ENCODE measurements around the gene ANO1. TPM values are rescaled to one million over a fixed set of nuclear protein-coding genes. Genes with fewer than 3 reads are reported as not detected.

ANO1 gene
- total RNA-seq, 1 donor from 2014 or later: 0.14 TPM

DNA sequence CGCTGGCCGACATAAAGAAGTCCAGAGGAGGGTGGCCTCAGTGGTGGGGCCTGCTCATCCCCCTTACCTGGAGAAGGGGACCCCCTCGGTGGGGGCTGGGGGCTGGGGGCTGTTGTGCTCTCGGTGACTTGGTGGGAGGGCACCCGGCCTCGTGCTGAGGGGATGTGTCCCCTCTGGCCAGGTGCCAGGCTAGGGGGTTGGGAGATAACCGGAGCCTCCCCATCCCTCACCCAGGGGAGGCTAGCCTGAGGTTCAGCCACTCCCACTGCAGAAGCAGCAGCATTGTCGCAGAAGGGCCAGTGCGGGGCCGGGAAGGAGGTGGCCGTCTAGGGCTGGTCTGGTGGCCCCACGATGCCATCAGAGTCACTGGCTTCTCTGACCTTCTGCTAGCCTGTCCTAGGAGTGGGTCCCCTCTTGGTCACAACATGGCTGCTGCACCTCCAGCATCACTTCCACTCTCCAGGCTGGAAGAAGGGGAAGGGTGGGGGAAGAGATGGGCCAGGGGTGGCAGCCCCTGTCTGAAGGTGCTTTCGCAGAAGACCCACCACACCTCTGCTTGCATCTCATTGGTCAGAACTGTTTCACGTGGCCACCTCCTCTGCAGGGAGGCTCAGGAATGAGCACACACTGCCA is 80.8 kb downstream of the ANO1 start:
- Mint-ChIP-seq H3K36me3 (ENCODE audit: low read depth, unreplicated experiment) (no peaks in the 10 kb centered on the region), H3K9me3 (ENCODE audit: unreplicated experiment) (no peaks in the 10 kb centered on the region), H3K4me1 (ENCODE audit: low read depth, unreplicated experiment) (no peaks in the 10 kb centered on the region), H3K4me3 (ENCODE audit: unreplicated experiment) (no peak overlapping the region), H3K27me3 (ENCODE audit: low read depth, unreplicated experiment) (peaks cover 50% of the 10 kb centered on the region), H3K27ac (ENCODE audit: unreplicated experiment) (no peak overlapping the region)
- no peaks in the 10 kb centered on the region for H3K9me3 ChIP-seq (ENCODE audit: insufficient read depth, low read depth, low read length)
- no peak overlapping the region for H2AFZ ChIP-seq (ENCODE audit: low read depth, low read length)
- TF ChIP-seq CTCF (IDR thresholded peaks at IDR 0.05; ENCODE audit: insufficient read depth, low read depth, low read length) (no peak), EZH2 (IDR thresholded peaks at IDR 0.05; ENCODE audit: insufficient read depth, low read length) (no peak)
- H3K36me3 ChIP-seq (ENCODE audit: insufficient read depth, low read length): no peaks in the 10 kb centered on the region
- no peak overlapping the region for H3K9ac ChIP-seq (ENCODE audit: low read length)
- H3K4me2 ChIP-seq (ENCODE audit: low read length): no peak overlapping the region
- no peaks in the 10 kb centered on the region for H4K20me1 ChIP-seq (ENCODE audit: insufficient read depth, low read length)
- no peaks in the 10 kb centered on the region for H3K79me2 ChIP-seq (ENCODE audit: insufficient read depth, low read length)
- DNase-seq (ENCODE audit: low read depth): no peak
- peaks cover 13% of the 10 kb centered on the region for H3K4me1 ChIP-seq (ENCODE audit: insufficient read depth, low read length)
- no peak for FAIRE-seq
- no peak overlapping the region for H3K4me3 ChIP-seq (ENCODE audit: insufficient read depth, low read depth, low read length)
- no peaks in the 10 kb centered on the region for H3K27me3 ChIP-seq (ENCODE audit: insufficient read depth, low read length)
- no peak overlapping the region for H3K27ac ChIP-seq (ENCODE audit: low read depth, low read length)

DNA sequence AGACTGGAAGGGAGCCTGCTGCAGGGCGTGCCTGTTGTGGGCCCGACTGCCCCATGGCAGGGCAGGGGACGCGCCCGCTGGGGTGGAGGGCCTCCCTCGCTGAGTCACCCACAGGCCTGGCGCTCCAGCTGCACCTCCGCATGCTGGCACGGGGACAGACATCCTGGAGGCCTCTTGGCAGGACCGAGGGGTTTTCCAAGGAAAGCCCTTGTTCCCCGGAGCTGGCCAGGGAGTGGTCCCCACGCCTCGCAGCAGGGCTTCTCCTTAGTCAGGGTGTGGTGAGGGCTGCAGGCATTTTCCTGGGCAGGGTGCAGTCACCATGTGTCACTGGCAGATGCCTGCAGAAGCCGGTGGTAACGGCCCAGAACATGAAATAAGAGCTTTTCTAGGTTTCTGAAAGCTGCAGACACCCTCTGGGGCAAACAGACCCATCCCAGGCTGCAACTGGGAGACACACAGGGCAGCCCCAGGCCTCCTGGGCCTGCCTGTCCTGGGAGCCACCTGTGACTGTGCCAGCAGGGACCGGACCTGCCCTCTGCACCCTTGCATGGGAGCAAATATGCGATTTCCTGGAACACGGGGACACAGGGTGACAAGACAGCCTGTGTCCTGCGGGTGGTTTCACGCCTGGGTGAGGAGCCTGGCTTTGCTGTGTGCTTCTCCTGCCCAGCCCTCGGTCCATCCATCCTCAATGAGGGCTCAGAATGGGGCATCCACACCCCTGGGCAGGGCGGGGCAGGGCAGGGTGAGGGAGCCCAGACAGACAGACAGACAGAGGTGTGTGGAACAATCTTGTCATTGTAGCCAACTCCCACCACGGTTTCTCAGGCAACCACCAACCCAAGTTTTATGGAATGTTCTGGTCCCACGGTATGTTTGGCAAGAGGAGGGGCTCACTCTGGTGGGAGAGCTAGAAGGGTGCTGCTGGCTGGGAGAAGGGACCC is 81.8 kb downstream of the ANO1 start:
- Histone ChIP-seq H3K4me2 (ENCODE audit: low read length) (peak overlapping the region; percentile 46), H3K36me3 (ENCODE audit: insufficient read depth, low read length) (no peaks in the 10 kb centered on the region), H2AFZ (ENCODE audit: low read depth, low read length) (peak overlapping the region; percentile 32), H3K9ac (ENCODE audit: low read length) (peak overlapping the region; percentile 37), H3K4me3 (ENCODE audit: insufficient read depth, low read depth, low read length) (no peak overlapping the region), H3K9me3 (ENCODE audit: insufficient read depth, low read depth, low read length) (no peaks in the 10 kb centered on the region), H3K79me2 (ENCODE audit: insufficient read depth, low read length) (no peaks in the 10 kb centered on the region), H3K27me3 (ENCODE audit: insufficient read depth, low read length) (no peaks in the 10 kb centered on the region), H3K27ac (ENCODE audit: low read depth, low read length) (no peak overlapping the region), H3K4me1 (ENCODE audit: insufficient read depth, low read length) (peaks cover 13% of the 10 kb centered on the region), H4K20me1 (ENCODE audit: insufficient read depth, low read length) (no peaks in the 10 kb centered on the region)
- H3K27ac Mint-ChIP-seq (ENCODE audit: unreplicated experiment): no peak overlapping the region
- no peaks in the 10 kb centered on the region for H3K4me1 Mint-ChIP-seq (ENCODE audit: low read depth, unreplicated experiment)
- FAIRE-seq (no peak), DNase-seq (ENCODE audit: low read depth) (peak; percentile 75)
- peaks cover 53% of the 10 kb centered on the region for H3K27me3 Mint-ChIP-seq (ENCODE audit: low read depth, unreplicated experiment)
- TF ChIP-seq CTCF (IDR thresholded peaks at IDR 0.05; ENCODE audit: insufficient read depth, low read depth, low read length): no peak
- no peak for TF ChIP-seq EZH2 (IDR thresholded peaks at IDR 0.05; ENCODE audit: insufficient read depth, low read length)
- no peaks in the 10 kb centered on the region for H3K36me3 Mint-ChIP-seq (ENCODE audit: low read depth, unreplicated experiment)
- H3K4me3 Mint-ChIP-seq (ENCODE audit: unreplicated experiment): no peak overlapping the region
- no peaks in the 10 kb centered on the region for H3K9me3 Mint-ChIP-seq (ENCODE audit: unreplicated experiment)
